ENCODE results near the gene PELO. TPM values are rescaled to one million over a fixed set of nuclear protein-coding genes. Genes with fewer than 3 reads are reported as not detected.

Gene PELO
- total and polyA plus RNA-seq, 9 of the 15 experiments (the other 6 are each of a cell fraction or from before 2014, with no cell fraction given), result 5.8 to 14.6 (median 9.6) TPM

DNA sequence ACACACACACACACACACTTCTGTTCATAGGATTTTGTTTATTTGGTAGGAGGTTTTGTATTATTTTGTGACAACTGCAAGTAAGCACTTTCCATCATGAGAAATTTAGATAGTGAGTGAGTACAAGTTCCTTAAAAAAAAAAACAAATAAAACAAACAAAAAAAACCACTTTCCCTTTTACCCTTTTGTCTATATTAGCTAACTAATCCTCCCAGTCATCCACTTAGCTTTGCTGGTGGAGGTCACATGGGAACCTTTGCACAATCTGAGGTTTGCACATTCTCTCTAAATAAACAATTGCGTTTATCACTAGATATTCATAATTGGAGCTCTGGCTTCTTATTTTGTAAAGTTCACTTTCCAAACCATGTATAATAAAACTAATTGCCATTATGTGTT, 6.8 kb downstream of the PELO start:
- Histone ChIP-seq H3K79me2 (ENCODE audit: control insufficient read depth, insufficient read depth, low read length) (peaks cover 2% of the 10 kb centered on the region; the same call in 1 of the 3 replicates), H2AFZ (ENCODE audit: low read depth, low read length) (no peak overlapping the region), H3K9me1 (ENCODE audit: control insufficient read depth, insufficient read depth, low read length) (no peaks in the 10 kb centered on the region), H3K4me3 (no peak overlapping the region), H3K4me2 (ENCODE audit: insufficient read depth, low read length) (no peak overlapping the region), H3K9ac (ENCODE audit: insufficient read depth in 1 of 2, low read depth in 2 of 2, low read length in 2 of 2) (no peak overlapping the region), H3K27ac (ENCODE audit: extremely low read depth, low read depth, low read length) (no peak overlapping the region), H4K20me1 (replicated peaks; ENCODE audit: control insufficient read depth, insufficient read depth, low read length) (no peaks in the 10 kb centered on the region), H3K9me3 (replicated peaks; ENCODE audit: control insufficient read depth, insufficient read depth, low read depth, low read length) (no peaks in the 10 kb centered on the region), H3K27me3 (ENCODE audit: control insufficient read depth in 2 of 2, insufficient read depth in 2 of 2, low read length in 2 of 2) (no peaks in the 10 kb centered on the region), H3K4me1 (replicated peaks in 1 of 2; ENCODE audit: control insufficient read depth in 2 of 2, insufficient read depth in 2 of 2, low read length in 2 of 2) (no peaks in the 10 kb centered on the region; a peak in 1 of 5 replicates), H3K36me3 (ENCODE audit: control insufficient read depth, insufficient read depth, low read length) (no peaks in the 10 kb centered on the region)
- in situ Hi-C loops (cut with MboI) (no loop called here), intact Hi-C loops (cut with micrococcal nuclease) (no loop called here)
- 40% methylated on average over 1 of the region's 1 CpG for WGBS (ENCODE audit: insufficient coverage, low coverage, missing lambda C conversion rate)
- ChIA-PET CTCF (ENCODE audit: low intra/inter-chr PET ratio) (no interaction called here), POLR2A (interaction anchor here (0.6 kb wide), 1 partner anchor 757 kb away, joined by 3 read pairs; no protein-coding TSS in a partner anchor)
- DNase-seq (ENCODE audit: extremely low read depth in 1 of 4, low spot score in 3 of 4), result no peak
- TF ChIP-seq HMG20B (CRISPR knock-in tag; IDR thresholded peaks at IDR 0.05) (no peak), TAL1 (IDR thresholded peaks at IDR 0.05) (peak; percentile 16; the same call in 1 of the 2 replicates)
- TF ChIP-seq, protein P1, sequence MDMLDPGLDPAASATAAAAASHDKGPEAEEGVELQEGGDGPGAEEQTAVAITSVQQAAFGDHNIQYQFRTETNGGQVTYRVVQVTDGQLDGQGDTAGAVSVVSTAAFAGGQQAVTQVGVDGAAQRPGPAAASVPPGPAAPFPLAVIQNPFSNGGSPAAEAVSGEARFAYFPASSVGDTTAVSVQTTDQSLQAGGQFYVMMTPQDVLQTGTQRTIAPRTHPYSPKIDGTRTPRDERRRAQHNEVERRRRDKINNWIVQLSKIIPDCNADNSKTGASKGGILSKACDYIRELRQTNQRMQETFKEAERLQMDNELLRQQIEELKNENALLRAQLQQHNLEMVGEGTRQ (CRISPR knock-in tag; IDR thresholded peaks at IDR 0.05), result 0 out of 2 replicates have a peak, but pooled peaks have one; percentile 4
- ATAC-seq, result no peak
- no TSS peak for BruUV-seq (replicated peaks)
- no peak for FAIRE-seq

DNA sequence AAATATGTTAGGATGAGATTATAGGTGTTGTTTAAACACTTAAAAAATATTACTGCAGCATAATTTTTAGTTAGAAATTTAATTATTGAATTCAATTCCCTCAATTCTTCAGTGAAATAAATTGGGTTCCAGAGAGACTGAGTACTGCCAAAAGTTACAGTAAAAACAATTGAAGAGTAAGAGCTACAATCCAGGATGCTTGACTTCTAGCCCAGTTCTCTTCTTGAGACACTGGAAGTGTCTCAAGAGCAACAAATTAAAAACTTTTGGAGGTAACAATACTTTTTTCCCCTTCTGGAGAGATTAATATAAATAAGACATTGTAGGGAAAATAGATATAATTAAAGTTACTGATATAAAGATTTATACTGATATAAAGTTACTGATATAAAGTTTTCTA, 8.3 kb downstream of the PELO start:
- in situ Hi-C loops (cut with MboI), result no loop called here
- ChIA-PET CTCF (ENCODE audit: low intra/inter-chr PET ratio) (no interaction called here), POLR2A (no interaction called here)
- H3K4me2 ChIP-seq (ENCODE audit: insufficient read depth, low read length), result no peak overlapping the region
- no peak for ATAC-seq
- H2AFZ ChIP-seq (ENCODE audit: low read depth, low read length), result no peak overlapping the region
- H4K20me1 ChIP-seq (replicated peaks; ENCODE audit: control insufficient read depth, insufficient read depth, low read length), result peaks cover 5% of the 10 kb centered on the region
- no peaks in the 10 kb centered on the region for H3K9me1 ChIP-seq (ENCODE audit: control insufficient read depth, insufficient read depth, low read length)
- FAIRE-seq, result no peak
- H3K9me3 ChIP-seq (replicated peaks; ENCODE audit: control insufficient read depth, insufficient read depth, low read depth, low read length), result no peaks in the 10 kb centered on the region
- intact Hi-C loops (cut with micrococcal nuclease), result no loop called here
- BruUV-seq (replicated peaks), result no TSS peak
- no peak overlapping the region for H3K4me3 ChIP-seq
- H3K27me3 ChIP-seq (ENCODE audit: control insufficient read depth in 2 of 2, insufficient read depth in 2 of 2, low read length in 2 of 2), result no peaks in the 10 kb centered on the region
- no peak overlapping the region for H3K27ac ChIP-seq (ENCODE audit: extremely low read depth, low read depth, low read length)
- H3K4me1 ChIP-seq (replicated peaks in 1 of 2; ENCODE audit: control insufficient read depth in 2 of 2, insufficient read depth in 2 of 2, low read length in 2 of 2), result peaks cover 0 to 10% of the 10 kb centered on the region in 2 experiments; a peak in 3 of 5 replicates
- H3K9ac ChIP-seq (ENCODE audit: insufficient read depth in 1 of 2, low read depth in 2 of 2, low read length in 2 of 2), result no peak overlapping the region
- H3K36me3 ChIP-seq (ENCODE audit: control insufficient read depth, insufficient read depth, low read length), result no peaks in the 10 kb centered on the region
- peaks cover 14% of the 10 kb centered on the region for H3K79me2 ChIP-seq (ENCODE audit: control insufficient read depth, insufficient read depth, low read length)
- DNase-seq (ENCODE audit: extremely low read depth in 1 of 4, low spot score in 3 of 4), result no peak
- no peak for TF ChIP-seq KAT8 (IDR thresholded peaks at IDR 0.05; ENCODE audit: low read depth)
- TF ChIP-seq, protein P2, sequence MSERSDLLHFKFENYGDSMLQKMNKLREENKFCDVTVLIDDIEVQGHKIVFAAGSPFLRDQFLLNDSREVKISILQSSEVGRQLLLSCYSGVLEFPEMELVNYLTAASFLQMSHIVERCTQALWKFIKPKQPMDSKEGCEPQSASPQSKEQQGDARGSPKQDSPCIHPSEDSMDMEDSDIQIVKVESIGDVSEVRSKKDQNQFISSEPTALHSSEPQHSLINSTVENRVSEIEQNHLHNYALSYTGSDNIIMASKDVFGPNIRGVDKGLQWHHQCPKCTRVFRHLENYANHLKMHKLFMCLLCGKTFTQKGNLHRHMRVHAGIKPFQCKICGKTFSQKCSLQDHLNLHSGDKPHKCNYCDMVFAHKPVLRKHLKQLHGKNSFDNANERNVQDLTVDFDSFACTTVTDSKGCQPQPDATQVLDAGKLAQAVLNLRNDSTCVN (CRISPR knock-in tag; IDR thresholded peaks at IDR 0.05), result no peak
- no peak for TF ChIP-seq C11orf30 (IDR thresholded peaks at IDR 0.05; ENCODE audit: low read depth)
- TF ChIP-seq ZEB2 (IDR thresholded peaks at IDR 0.05), result no peak
- TF ChIP-seq, protein P3, sequence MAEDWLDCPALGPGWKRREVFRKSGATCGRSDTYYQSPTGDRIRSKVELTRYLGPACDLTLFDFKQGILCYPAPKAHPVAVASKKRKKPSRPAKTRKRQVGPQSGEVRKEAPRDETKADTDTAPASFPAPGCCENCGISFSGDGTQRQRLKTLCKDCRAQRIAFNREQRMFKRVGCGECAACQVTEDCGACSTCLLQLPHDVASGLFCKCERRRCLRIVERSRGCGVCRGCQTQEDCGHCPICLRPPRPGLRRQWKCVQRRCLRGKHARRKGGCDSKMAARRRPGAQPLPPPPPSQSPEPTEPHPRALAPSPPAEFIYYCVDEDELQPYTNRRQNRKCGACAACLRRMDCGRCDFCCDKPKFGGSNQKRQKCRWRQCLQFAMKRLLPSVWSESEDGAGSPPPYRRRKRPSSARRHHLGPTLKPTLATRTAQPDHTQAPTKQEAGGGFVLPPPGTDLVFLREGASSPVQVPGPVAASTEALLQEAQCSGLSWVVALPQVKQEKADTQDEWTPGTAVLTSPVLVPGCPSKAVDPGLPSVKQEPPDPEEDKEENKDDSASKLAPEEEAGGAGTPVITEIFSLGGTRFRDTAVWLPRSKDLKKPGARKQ (CRISPR knock-in tag; IDR thresholded peaks at IDR 0.05), result no peak
- no peak for TF ChIP-seq ESRRB (CRISPR knock-in tag; IDR thresholded peaks at IDR 0.05; ENCODE audit: borderline replicate concordance)
- no peak for TF ChIP-seq HIVEP1 (CRISPR knock-in tag; IDR thresholded peaks at IDR 0.05)
- no peak for TF ChIP-seq BRF1 (IDR thresholded peaks at IDR 0.05; ENCODE audit: borderline replicate concordance, extremely low read depth, insufficient read length)
